Measurements from ENCODE around the gene TRPC1. TPM values are rescaled to one million over a fixed set of nuclear protein-coding genes. Genes with fewer than 3 reads are reported as not detected.
A peak's percentile ranks its signal among the peaks of the same experiment; 100 is the strongest.

Gene TRPC1
- total RNA-seq, 1 donor from 2014 or later: 1.1 TPM

DNA sequence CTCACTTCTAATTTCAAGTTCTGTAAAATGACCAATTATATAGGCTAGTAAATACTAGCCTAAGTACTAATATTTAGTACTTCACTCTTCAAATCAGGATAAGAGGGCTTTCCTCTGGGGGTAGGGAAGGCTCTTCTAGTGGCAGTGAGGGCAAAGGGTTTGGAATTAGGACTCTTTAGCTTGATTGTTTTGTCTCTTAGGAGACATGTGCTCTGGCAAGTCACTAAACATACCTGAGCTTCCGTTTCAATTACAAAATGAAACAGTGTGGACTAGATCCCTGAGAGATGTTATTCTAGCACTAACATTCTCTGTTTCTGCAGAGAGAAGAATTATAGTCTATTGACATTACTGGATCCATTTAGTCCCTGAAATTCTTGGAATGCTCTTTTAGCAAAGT is 93.5 kb downstream of the TRPC1 start:
- Mint-ChIP-seq H3K9me3 (no peaks in the 10 kb centered on the region), H3K36me3 (ENCODE audit: low read depth) (no peaks in the 10 kb centered on the region), H3K4me1 (ENCODE audit: low read depth) (no peaks in the 10 kb centered on the region), H3K27me3 (ENCODE audit: insufficient read depth) (peaks cover 15% of the 10 kb centered on the region), H3K4me3 (no peak overlapping the region), H3K27ac (no peak overlapping the region)
- DNase-seq (ENCODE audit: low spot score): no peak
- intact Hi-C loops (cut with micrococcal nuclease): no loop called here

DNA sequence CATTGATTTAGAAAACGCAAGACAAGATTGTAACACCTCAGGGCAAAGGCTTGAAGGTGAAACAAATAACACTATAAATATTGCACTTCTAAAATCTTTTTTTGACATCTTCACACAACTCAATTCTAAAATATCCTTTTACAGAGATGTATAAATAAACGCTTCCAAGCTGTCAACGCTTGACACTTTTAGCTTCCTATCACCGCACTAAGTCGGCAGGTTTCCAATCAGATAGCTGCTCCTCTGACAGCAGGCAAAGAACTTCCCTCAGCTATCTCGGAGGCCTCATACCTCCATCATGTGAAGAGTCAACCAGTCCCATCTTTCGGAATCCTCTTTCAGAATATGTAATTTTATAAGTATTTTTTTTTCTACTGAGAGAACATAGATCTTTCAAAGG is 94.1 kb downstream of the TRPC1 start:
- no peak overlapping the region for H3K4me3 Mint-ChIP-seq
- H3K9me3 Mint-ChIP-seq: no peaks in the 10 kb centered on the region
- H3K36me3 Mint-ChIP-seq (ENCODE audit: low read depth): no peaks in the 10 kb centered on the region
- intact Hi-C loops (cut with micrococcal nuclease): no loop called here
- no peaks in the 10 kb centered on the region for H3K4me1 Mint-ChIP-seq (ENCODE audit: low read depth)
- H3K27me3 Mint-ChIP-seq (ENCODE audit: insufficient read depth): peaks cover 15% of the 10 kb centered on the region
- DNase-seq (ENCODE audit: low spot score): no peak
- no peak overlapping the region for H3K27ac Mint-ChIP-seq

DNA sequence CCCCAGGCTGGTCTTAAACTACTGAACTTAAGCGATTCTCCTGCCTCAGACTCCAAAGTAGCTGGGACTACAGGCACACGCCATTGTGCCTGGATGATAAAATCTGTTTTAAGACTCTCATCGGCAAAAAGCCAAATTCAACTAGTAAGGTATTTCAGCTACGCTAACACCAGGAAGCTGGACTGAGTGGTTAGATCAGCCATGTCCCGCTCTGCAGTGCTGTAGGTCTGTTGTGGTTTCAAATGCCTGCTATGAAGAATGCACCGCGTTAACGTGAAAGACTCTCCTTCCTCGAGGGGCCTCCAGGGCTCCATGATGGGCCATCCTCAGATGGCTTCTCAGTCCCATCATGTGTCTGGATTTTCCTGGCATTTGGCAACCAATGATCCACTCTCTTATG is 94.8 kb downstream of the TRPC1 start:
- Mint-ChIP-seq H3K4me3 (no peak overlapping the region), H3K9me3 (no peaks in the 10 kb centered on the region), H3K36me3 (ENCODE audit: low read depth) (no peaks in the 10 kb centered on the region), H3K27me3 (ENCODE audit: insufficient read depth) (peaks cover 11% of the 10 kb centered on the region), H3K4me1 (ENCODE audit: low read depth) (no peaks in the 10 kb centered on the region), H3K27ac (no peak overlapping the region)
- DNase-seq (ENCODE audit: low spot score): no peak
- intact Hi-C loops (cut with micrococcal nuclease): no loop called here

DNA sequence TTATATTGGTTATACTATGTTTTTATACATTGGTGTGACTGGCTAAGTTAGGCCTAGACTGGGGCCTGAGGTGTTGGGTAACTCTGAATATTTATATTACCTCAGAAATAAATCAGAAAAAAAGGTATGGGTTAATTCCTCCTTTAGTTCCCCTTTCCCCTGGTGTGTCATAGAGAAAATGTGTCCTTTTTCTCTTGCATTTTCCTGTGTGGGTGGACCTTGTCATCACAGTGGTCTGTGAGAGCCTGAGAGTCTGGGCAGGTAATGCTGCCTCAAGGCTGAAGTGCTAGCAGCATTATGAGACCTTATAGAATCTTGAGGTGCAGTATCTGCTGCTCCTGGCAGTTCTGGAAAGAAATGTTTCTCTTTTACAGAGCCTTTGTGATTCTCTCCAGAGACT is 95.3 kb downstream of the TRPC1 start:
- Mint-ChIP-seq H3K9me3 (no peaks in the 10 kb centered on the region), H3K27me3 (ENCODE audit: insufficient read depth) (peaks cover 8% of the 10 kb centered on the region), H3K36me3 (ENCODE audit: low read depth) (no peaks in the 10 kb centered on the region), H3K4me3 (no peak overlapping the region), H3K27ac (no peak overlapping the region), H3K4me1 (ENCODE audit: low read depth) (no peaks in the 10 kb centered on the region)
- DNase-seq (ENCODE audit: low spot score): no peak
- intact Hi-C loops (cut with micrococcal nuclease): no loop called here

DNA sequence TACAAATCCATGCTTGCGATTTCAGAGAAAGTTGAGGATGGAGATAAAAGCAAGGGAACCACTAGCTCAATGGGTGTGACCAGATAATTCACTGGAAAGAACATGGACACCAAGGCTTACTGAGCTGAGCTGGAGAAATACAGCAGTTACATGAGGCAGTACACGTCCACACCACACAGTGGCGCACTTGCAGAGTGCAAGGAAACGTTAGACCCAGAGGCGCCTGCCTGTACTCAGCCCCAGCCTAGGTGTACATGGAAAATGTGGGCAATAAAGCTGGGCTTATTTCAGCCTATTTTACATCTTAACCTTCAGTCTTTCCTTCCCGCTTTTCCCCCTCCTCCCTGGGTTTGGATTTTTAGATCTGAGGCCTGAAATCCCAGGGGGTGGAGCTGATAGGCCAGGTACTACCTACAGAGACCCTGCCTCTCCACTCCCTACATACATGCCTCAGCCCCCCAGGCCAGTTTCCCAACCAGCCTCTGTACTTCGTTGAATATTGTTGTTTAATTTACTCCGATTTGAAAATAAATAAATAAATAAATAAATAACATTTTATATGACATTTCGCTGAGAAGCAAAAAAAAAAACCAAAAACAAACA is 105.0 kb downstream of the TRPC1 start:
- H3K4me1 Mint-ChIP-seq (ENCODE audit: low read depth): no peaks in the 10 kb centered on the region
- peaks cover 8% of the 10 kb centered on the region for H3K27me3 Mint-ChIP-seq (ENCODE audit: insufficient read depth)
- intact Hi-C loops (cut with micrococcal nuclease): loop anchor here (1.0 to 5.0 kb wide), 3 partner anchors 158 to 242 kb away; no protein-coding TSS in a partner anchor
- H3K36me3 Mint-ChIP-seq (ENCODE audit: low read depth): no peaks in the 10 kb centered on the region
- no peaks in the 10 kb centered on the region for H3K9me3 Mint-ChIP-seq
- peak; percentile 44 for DNase-seq (ENCODE audit: low spot score)
- H3K27ac Mint-ChIP-seq: no peak overlapping the region
- no peak overlapping the region for H3K4me3 Mint-ChIP-seq

DNA sequence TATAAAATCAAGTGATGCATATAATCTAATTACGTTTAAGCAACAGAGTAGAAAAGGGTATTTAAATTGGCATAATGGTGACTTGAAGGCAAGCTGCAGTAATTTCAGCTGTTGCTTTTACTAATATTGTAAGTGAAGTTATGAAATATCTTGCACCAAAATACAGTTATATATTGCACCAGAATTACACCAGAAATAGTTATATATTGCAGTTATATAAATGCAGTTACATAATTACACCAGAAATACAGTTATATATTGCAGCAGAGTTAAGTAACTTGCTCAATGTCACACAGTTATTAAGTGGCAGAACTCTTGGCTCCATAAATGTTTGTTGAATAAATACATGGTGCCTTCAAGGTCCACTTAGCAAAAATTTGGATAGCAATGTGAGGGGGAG is 113.7 kb downstream of the TRPC1 start:
- Mint-ChIP-seq H3K4me3 (no peak overlapping the region), H3K4me1 (ENCODE audit: low read depth) (no peaks in the 10 kb centered on the region)
- intact Hi-C loops (cut with micrococcal nuclease): no loop called here

DNA sequence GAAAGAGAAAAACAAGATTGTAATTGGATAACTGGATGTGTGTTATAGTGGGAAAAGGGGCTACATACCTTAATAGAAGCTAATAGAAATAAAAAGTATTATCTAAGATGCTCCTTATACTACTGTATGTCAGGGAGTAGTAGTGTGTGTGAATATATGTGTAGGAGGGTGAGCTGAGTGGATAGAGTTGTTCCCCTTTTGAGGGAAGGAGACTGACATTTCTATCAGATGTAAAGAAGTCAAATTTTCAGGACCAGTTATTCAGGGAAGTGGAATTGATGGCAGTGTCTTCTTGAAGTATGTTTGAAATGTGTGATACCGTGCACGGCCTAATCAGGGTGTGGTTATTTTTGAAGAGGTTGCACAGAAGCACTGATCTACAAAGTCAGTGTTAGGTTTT is 116.0 kb downstream of the TRPC1 start:
- Mint-ChIP-seq H3K36me3 (ENCODE audit: low read depth) (no peaks in the 10 kb centered on the region), H3K9me3 (no peaks in the 10 kb centered on the region), H3K27ac (no peak overlapping the region), H3K4me1 (ENCODE audit: low read depth) (no peaks in the 10 kb centered on the region), H3K4me3 (no peak overlapping the region), H3K27me3 (ENCODE audit: insufficient read depth) (peaks cover 27% of the 10 kb centered on the region)
- no peak for DNase-seq (ENCODE audit: low spot score)
- intact Hi-C loops (cut with micrococcal nuclease): no loop called here

More for the DNA sequence above, 113.7 kb downstream of the TRPC1 start:
- DNase-seq (ENCODE audit: low spot score): no peak
- Mint-ChIP-seq H3K27ac (no peak overlapping the region), H3K9me3 (no peaks in the 10 kb centered on the region), H3K36me3 (ENCODE audit: low read depth) (no peaks in the 10 kb centered on the region), H3K27me3 (ENCODE audit: insufficient read depth) (peaks cover 23% of the 10 kb centered on the region)

DNA sequence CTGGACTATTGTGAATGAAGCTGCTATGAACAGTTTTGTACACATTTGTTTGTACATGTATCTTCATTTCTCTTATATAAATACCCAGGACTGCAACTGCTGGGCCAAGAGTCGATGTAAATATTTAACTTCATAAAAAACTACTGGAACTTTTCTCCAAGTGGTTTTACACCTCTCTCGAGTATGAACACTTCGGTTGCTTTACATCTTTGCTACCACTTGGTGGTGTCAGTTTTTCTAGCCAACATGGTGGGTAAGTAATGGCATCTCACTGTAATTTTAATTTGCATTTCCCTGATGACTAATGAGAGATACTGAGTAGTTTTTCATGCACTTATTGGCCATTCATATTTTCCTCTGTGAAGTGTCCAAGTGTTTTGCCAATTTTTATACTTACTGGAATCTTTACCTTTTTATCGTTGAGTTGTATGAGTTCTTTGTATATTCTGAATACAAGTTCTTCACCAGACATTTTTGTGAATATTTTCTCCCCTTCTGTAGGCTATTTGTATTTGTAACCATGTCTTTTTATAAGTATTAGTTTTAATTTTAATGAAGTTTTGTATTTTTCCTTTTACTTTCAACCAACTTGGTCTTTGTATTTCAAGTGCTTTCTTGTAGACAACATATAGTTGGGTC is 120.6 kb downstream of the TRPC1 start:
- no peaks in the 10 kb centered on the region for H3K9me3 Mint-ChIP-seq
- DNase-seq (ENCODE audit: low spot score): no peak
- peaks cover 14% of the 10 kb centered on the region for H3K27me3 Mint-ChIP-seq (ENCODE audit: insufficient read depth)
- H3K4me3 Mint-ChIP-seq: no peak overlapping the region
- no peak overlapping the region for H3K27ac Mint-ChIP-seq
- no peaks in the 10 kb centered on the region for H3K4me1 Mint-ChIP-seq (ENCODE audit: low read depth)
- intact Hi-C loops (cut with micrococcal nuclease): no loop called here
- H3K36me3 Mint-ChIP-seq (ENCODE audit: low read depth): no peaks in the 10 kb centered on the region

DNA sequence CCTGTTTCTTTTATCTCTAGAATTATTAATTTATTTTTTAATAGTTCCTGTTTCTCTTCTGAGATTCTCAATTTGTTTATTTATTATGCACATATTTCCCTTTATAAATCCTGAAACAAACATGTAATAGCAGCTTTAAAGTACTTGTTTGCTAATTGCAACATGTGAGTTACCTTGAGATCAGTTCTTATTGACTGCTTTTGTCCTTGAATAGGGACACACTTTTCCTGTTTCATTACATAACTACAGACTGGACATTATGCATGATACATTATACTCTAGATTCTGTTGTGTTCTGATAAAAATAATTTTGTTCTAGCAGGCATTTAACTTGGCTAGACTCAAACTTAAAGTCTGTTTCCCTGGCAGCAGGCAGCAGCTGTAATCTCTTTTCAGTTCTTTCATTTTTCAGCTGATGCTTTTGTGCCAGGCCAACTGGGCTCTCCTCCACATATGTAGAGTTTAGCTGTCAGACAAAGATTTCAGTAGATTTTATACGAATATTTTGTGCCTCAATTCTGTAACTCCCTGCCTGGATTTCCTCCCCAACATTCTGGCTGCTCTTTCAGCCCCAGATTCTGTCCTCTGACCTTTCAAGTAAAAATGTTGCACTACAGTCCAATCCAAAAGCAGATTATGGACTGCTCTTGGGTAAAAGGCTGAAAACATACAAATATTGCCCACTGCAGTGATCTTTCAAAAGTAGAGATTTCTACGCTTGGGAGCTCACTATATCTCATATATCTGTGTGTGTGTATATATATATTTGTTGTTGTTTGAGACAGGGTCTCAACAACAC is 123.1 kb downstream of the TRPC1 start:
- no peaks in the 10 kb centered on the region for H3K36me3 Mint-ChIP-seq (ENCODE audit: low read depth)
- H3K9me3 Mint-ChIP-seq: no peaks in the 10 kb centered on the region
- no peaks in the 10 kb centered on the region for H3K4me1 Mint-ChIP-seq (ENCODE audit: low read depth)
- H3K27ac Mint-ChIP-seq: no peak overlapping the region
- peaks cover 8% of the 10 kb centered on the region for H3K27me3 Mint-ChIP-seq (ENCODE audit: insufficient read depth)
- no peak for DNase-seq (ENCODE audit: low spot score)
- H3K4me3 Mint-ChIP-seq: no peak overlapping the region
- intact Hi-C loops (cut with micrococcal nuclease): no loop called here

DNA sequence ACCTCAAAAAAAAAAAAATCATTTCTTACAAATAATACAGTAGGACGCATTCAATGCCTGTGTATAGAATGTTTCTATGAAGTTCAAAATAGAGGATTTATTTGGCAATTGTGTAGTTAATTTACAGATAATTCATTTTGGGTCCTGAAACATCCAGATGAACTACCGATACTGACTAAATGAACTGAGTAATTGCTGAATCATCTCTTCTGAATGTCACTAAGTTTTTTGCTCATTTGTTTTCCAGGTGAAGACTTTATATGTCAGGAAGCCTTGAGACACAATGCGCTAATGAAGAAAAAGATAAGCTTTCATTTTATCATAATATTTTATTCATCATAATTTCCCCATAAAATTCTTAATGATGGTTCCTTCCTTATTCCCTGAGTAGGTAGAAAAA is 125.3 kb downstream of the TRPC1 start:
- intact Hi-C loops (cut with micrococcal nuclease): no loop called here
- peaks cover 7% of the 10 kb centered on the region for H3K27me3 Mint-ChIP-seq (ENCODE audit: insufficient read depth)
- no peak overlapping the region for H3K27ac Mint-ChIP-seq
- no peaks in the 10 kb centered on the region for H3K4me1 Mint-ChIP-seq (ENCODE audit: low read depth)
- DNase-seq (ENCODE audit: low spot score): no peak
- no peak overlapping the region for H3K4me3 Mint-ChIP-seq
- no peaks in the 10 kb centered on the region for H3K9me3 Mint-ChIP-seq
- H3K36me3 Mint-ChIP-seq (ENCODE audit: low read depth): no peaks in the 10 kb centered on the region

DNA sequence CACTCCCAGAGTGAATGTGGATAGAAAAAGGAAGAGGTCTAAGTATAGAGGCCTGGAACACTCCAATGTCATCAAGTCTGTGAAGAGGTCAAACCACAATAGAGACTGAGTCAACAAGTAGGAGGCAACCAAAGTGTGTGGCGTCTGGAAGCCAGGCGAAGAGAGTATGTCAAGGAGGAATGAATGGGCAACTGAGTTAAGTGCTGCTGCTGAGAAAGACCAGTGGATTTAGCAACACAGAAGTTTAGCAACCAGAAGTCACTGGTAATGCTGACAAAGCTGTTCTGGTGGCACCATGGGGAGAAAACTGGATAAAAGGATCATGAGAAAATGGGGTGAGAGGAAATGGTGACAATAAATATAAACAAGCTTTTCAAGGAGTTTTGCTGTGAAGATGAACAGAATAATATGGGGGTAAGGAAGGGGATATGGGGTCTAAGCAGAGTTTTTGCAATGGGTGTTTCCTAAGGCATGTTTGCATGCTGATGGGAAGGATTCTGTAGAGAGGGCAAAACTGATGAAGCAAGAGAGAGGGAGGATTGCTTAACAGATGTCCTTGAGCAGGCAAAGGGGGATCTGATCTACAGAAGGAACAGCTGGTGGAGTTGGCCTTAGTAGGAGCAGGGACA is 126.7 kb downstream of the TRPC1 start:
- H3K4me3 Mint-ChIP-seq: no peak overlapping the region
- H3K27me3 Mint-ChIP-seq (ENCODE audit: insufficient read depth): peaks cover 4% of the 10 kb centered on the region
- no peaks in the 10 kb centered on the region for H3K9me3 Mint-ChIP-seq
- no peak for DNase-seq (ENCODE audit: low spot score)
- no peak overlapping the region for H3K27ac Mint-ChIP-seq
- no peaks in the 10 kb centered on the region for H3K4me1 Mint-ChIP-seq (ENCODE audit: low read depth)
- intact Hi-C loops (cut with micrococcal nuclease): no loop called here
- H3K36me3 Mint-ChIP-seq (ENCODE audit: low read depth): no peaks in the 10 kb centered on the region

DNA sequence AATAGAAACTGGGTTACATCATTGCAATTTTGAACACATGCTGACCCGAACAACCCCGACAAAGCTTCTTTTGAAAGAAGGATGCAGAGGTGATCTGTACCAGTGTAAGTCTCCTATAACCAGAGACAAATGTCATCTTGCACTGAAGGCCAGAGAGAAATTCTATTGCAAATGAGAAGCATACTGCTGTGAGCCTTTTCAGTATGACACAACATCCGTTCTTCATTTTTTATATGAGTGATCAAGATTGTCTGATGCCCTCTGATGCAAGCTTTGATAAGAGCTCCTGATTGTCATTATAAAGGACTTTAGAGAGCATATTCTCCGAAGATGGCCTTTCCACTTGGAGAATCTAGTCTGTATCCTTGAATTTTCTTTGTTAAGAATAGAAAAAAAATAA is 128.2 kb downstream of the TRPC1 start:
- Mint-ChIP-seq H3K4me1 (ENCODE audit: low read depth) (no peaks in the 10 kb centered on the region), H3K36me3 (ENCODE audit: low read depth) (no peaks in the 10 kb centered on the region), H3K27me3 (ENCODE audit: insufficient read depth) (peaks cover 4% of the 10 kb centered on the region), H3K4me3 (no peak overlapping the region), H3K9me3 (no peaks in the 10 kb centered on the region), H3K27ac (no peak overlapping the region)
- intact Hi-C loops (cut with micrococcal nuclease): no loop called here
- DNase-seq (ENCODE audit: low spot score): no peak

All from activated T-helper 1 cell treated with anti-CD3 and anti-CD28 coated beads, Interleukin-12 subunit alpha, Interleukin-12 subunit beta, Interleukin-2, Interleukin-4 antibody, amounts not matched to agents 30 ng/mL and 10 ng/mL and 1 ng/mL, durations not matched to agents 14 hours and 24 hours and 36 hours (primary cell).